ENCODE measurements around the gene CTDSPL2. TPM values are rescaled to one million over a fixed set of nuclear protein-coding genes. Genes with fewer than 3 reads are reported as not detected.
"Not testable (repeated sequence)": the region's sequence is repeated elsewhere in the genome, so short reads cannot be mapped to it uniquely, and the experiment has no call there.

The CTDSPL2 gene
- total RNA-seq, 2 donors from 2014 or later: 67.2 to 67.3 TPM

DNA sequence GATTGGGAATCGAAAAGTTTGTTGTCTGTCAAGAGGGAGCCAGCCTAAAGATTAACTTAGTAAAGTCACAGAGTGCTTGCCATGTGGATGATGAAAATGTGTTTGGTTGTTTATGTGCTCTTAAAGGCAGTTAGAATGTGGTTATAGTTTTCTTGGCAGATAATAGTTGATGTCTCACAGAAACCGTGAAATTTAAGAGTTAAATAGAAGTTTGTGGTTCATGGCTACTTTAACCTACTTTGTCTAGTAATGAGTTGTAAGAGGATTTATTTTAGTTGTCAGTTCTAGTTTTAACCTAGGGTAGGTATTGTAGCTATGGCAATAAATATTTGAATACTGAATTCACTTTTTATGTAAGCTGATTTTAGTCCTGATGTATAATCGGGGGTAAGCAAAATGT is 73.1 kb downstream of the CTDSPL2 start:
- DNase-seq (ENCODE audit: low spot score) (no peak), ATAC-seq (peak in 1 of 2 donors; percentile 62)
- Mint-ChIP-seq H3K4me3 (peak overlapping the region; percentile 22), H3K36me3 (peaks cover 5% of the 10 kb centered on the region), H3K4me1 (ENCODE audit: low read depth in 2 of 2) (peaks cover 0 to 17% of the 10 kb centered on the region in 2 donors), H3K9me3 (no peaks in the 10 kb centered on the region), H3K27ac (peak overlapping the region in 1 of 2 donors; percentile 61), H3K27me3 (no peaks in the 10 kb centered on the region)

GRCh38 chr15:44501768-44502366 is 74.4 kb downstream of the CTDSPL2 start:
- Mint-ChIP-seq H3K27ac (peak overlapping the region; percentile 23 to 61), H3K36me3 (peaks cover 5% of the 10 kb centered on the region), H3K9me3 (no peaks in the 10 kb centered on the region), H3K27me3 (no peaks in the 10 kb centered on the region), H3K4me1 (ENCODE audit: low read depth in 2 of 2) (peaks cover 0 to 17% of the 10 kb centered on the region in 2 donors), H3K4me3 (no peak overlapping the region)
- DNase-seq (ENCODE audit: low spot score) (no peak), ATAC-seq (peak in 1 of 2 donors; percentile 54)

DNA sequence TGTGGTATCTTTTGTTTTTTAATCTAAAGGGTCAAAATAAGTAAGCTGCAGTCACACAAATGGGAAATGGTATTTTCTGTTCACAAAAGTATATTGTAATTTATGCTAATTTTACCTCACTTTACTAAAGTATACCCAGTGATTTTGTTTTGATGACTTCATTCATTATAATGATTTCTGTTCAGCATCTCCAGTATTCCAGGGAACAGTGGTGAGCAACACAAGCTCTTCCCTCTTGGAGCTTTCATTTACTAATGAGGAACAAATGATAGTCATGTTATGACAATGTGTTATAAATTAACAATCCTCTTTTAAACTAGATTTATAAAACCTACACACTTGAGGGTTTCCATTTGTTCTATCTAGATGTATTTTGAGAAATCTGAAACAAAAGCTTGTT is 89.0 kb downstream of the CTDSPL2 start:
- DNase-seq (ENCODE audit: low spot score) (no peak), ATAC-seq (no peak)

DNA sequence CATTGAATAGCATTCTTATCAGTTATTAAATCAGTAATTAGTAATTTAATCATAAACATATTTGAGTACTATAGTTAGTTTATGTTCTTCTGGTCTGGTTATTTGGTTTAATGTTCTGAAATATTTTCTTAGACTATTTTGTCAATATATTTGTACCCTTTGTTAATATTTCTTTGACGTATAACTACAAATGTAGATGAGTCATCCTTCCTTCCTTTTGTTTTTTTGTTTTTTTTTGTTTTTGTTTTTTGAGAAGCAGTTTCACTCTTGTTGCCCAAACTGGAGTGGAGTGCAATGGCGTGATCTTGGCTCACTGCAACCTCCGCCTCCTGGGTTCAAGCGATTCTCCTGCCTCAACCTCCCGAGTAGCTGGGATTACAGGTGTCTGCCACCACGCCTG is 92.1 kb downstream of the CTDSPL2 start:
- ATAC-seq: no peak
- no peaks in the 10 kb centered on the region for H3K9me3 Mint-ChIP-seq
- H3K4me1 Mint-ChIP-seq (ENCODE audit: low read depth in 2 of 2): peaks cover 2 to 5% of the 10 kb centered on the region in 2 donors
- no peak for DNase-seq (ENCODE audit: low spot score)
- H3K36me3 Mint-ChIP-seq: peaks cover 6% of the 10 kb centered on the region
- H3K4me3 Mint-ChIP-seq: no peak overlapping the region
- H3K27ac Mint-ChIP-seq: peak overlapping the region in 1 of 2 donors; percentile 41
- no peaks in the 10 kb centered on the region for H3K27me3 Mint-ChIP-seq

More for the DNA sequence above, 89.0 kb downstream of the CTDSPL2 start:
- H3K36me3 Mint-ChIP-seq: peaks cover 6% of the 10 kb centered on the region
- H3K4me1 Mint-ChIP-seq (ENCODE audit: low read depth in 2 of 2): peaks cover 2 to 5% of the 10 kb centered on the region in 2 donors
- no peaks in the 10 kb centered on the region for H3K27me3 Mint-ChIP-seq
- no peak overlapping the region for H3K27ac Mint-ChIP-seq
- no peaks in the 10 kb centered on the region for H3K9me3 Mint-ChIP-seq
- no peak overlapping the region for H3K4me3 Mint-ChIP-seq

DNA sequence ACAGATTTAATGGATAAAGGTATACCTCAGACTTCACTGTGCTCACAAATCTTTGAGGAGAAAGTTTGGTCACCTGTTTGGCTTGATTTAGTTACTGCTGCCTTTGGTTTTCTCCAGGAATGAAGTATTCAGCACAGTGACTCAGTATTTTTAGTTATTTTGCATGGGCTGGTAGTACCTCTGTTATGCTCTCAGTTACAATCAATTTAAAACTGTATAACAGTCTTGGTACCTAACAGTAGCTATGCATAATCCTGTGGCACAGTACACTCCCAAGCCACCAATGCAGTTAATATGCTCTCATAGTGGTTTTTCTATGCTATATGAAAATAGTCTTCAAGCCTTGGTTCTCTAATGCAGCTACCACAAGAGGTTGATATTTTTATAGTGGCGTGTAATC is 97.6 kb downstream of the CTDSPL2 start:
- no peak for DNase-seq (ENCODE audit: low spot score)
- no peaks in the 10 kb centered on the region for H3K9me3 Mint-ChIP-seq
- no peak for ATAC-seq
- peaks cover 4% of the 10 kb centered on the region for H3K36me3 Mint-ChIP-seq
- no peaks in the 10 kb centered on the region for H3K27me3 Mint-ChIP-seq
- H3K4me3 Mint-ChIP-seq: no peak overlapping the region
- H3K4me1 Mint-ChIP-seq (ENCODE audit: low read depth in 2 of 2): no peaks in the 10 kb centered on the region
- no peak overlapping the region for H3K27ac Mint-ChIP-seq

- Mint-ChIP-seq H3K9me3 (no peaks in the 10 kb centered on the region), H3K4me3 (no peak overlapping the region), H3K4me1 (ENCODE audit: low read depth in 2 of 2) (peaks cover 0 to 3% of the 10 kb centered on the region in 2 donors), H3K27me3 (no peaks in the 10 kb centered on the region), H3K36me3 (peaks cover 4% of the 10 kb centered on the region), H3K27ac (peak overlapping the region; percentile 41 to 61)
- DNase-seq (ENCODE audit: low spot score) (no peak), ATAC-seq (no peak)
These were observed 99.8 kb downstream of the CTDSPL2 start for GRCh38 chr15:44527241-44527640.

GRCh38 chr15:44529864-44530604 is 102.6 kb downstream of the CTDSPL2 start:
- ATAC-seq (no peak), DNase-seq (ENCODE audit: low spot score) (no peak)
- Mint-ChIP-seq H3K4me3 (no peak overlapping the region), H3K27ac (peak overlapping the region in 1 of 2 donors; percentile 20), H3K4me1 (ENCODE audit: low read depth in 2 of 2) (peaks cover 3 to 5% of the 10 kb centered on the region in 2 donors), H3K27me3 (no peaks in the 10 kb centered on the region), H3K9me3 (no peaks in the 10 kb centered on the region), H3K36me3 (peaks cover 4% of the 10 kb centered on the region)

GRCh38 chr15:44530653-44531052 is 103.2 kb downstream of the CTDSPL2 start:
- Mint-ChIP-seq H3K27ac (no peak overlapping the region), H3K4me3 (no peak overlapping the region), H3K9me3 (no peaks in the 10 kb centered on the region), H3K4me1 (ENCODE audit: low read depth in 2 of 2) (peaks cover 8 to 9% of the 10 kb centered on the region in 2 donors), H3K27me3 (no peaks in the 10 kb centered on the region), H3K36me3 (peaks cover 4% of the 10 kb centered on the region)
- ATAC-seq: no peak
- DNase-seq (ENCODE audit: low spot score): no peak

GRCh38 chr15:44532275-44532674 is 104.8 kb downstream of the CTDSPL2 start:
- H3K27ac Mint-ChIP-seq; ATAC-seq; DNase-seq (ENCODE audit: low spot score); H3K9me3 Mint-ChIP-seq; H3K36me3 Mint-ChIP-seq; H3K4me3 Mint-ChIP-seq; H3K27me3 Mint-ChIP-seq: not testable (repeated sequence)
- H3K4me1 Mint-ChIP-seq (ENCODE audit: low read depth in 2 of 2): peaks cover 14 to 18% of the 10 kb centered on the region in 2 donors

DNA sequence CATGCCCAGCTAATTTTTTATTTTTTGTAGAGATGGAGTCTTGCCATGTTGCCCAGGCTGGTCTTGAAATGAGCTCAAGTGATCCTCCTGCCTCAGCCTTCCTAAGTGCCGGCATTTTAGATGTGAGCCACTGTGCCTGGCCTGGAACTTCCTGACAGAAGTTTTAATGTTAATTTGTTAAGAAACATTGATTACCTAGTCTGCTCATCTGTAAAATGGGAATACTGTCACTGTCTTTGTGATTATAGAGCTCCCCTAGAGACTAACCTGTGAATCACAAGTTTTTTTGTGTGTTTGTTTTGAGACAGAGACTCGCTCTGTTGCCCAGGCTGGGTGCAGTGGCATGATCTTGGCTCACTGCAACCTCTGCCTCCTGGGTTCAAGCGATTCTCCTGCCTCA is 105.3 kb downstream of the CTDSPL2 start:
- ATAC-seq: no peak

DNA sequence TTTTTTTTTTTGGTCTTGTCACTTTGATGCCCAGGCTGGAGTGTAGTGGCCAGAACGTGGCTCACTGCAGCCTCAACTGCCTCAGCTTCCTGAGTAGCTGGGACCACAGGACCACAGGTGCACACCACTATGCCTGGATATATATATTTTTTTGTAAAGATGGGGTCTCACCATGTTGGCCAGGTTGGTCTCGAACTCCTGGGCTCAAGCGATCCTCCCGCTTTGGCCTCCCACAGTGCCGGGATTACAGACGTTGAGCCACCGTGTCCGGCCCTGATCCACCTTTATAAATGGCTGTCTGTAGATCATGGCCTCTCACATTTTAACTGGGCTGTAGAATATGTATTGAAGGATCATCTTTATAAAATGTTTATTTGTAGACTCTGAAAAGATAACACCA is 107.7 kb downstream of the CTDSPL2 start:
- Mint-ChIP-seq H3K36me3 (peaks cover 13% of the 10 kb centered on the region), H3K4me1 (ENCODE audit: low read depth in 2 of 2) (peaks cover 26 to 29% of the 10 kb centered on the region in 2 donors), H3K4me3 (peak overlapping the region; percentile 90), H3K9me3 (no peaks in the 10 kb centered on the region), H3K27ac (peak overlapping the region; percentile 84 to 97), H3K27me3 (no peaks in the 10 kb centered on the region)
- no peak for ATAC-seq
- DNase-seq (ENCODE audit: low spot score): no peak

More for the DNA sequence above, 105.3 kb downstream of the CTDSPL2 start:
- H3K4me3 Mint-ChIP-seq: no peak overlapping the region
- peaks cover 1% of the 10 kb centered on the region for H3K36me3 Mint-ChIP-seq
- no peaks in the 10 kb centered on the region for H3K27me3 Mint-ChIP-seq
- peaks cover 15 to 18% of the 10 kb centered on the region in 2 donors for H3K4me1 Mint-ChIP-seq (ENCODE audit: low read depth in 2 of 2)
- no peaks in the 10 kb centered on the region for H3K9me3 Mint-ChIP-seq
- no peak for DNase-seq (ENCODE audit: low spot score)
- no peak overlapping the region for H3K27ac Mint-ChIP-seq

- H3K4me3 Mint-ChIP-seq: peak overlapping the region; percentile 90
- ATAC-seq: no peak
- peak overlapping the region; percentile 84 to 97 for H3K27ac Mint-ChIP-seq
- peaks cover 32% of the 10 kb centered on the region in 2 donors for H3K4me1 Mint-ChIP-seq (ENCODE audit: low read depth in 2 of 2)
- no peaks in the 10 kb centered on the region for H3K27me3 Mint-ChIP-seq
- H3K36me3 Mint-ChIP-seq: peaks cover 13% of the 10 kb centered on the region
- no peaks in the 10 kb centered on the region for H3K9me3 Mint-ChIP-seq
- no peak for DNase-seq (ENCODE audit: low spot score)
These were observed 108.3 kb downstream of the CTDSPL2 start for GRCh38 chr15:44535523-44536301.

DNA sequence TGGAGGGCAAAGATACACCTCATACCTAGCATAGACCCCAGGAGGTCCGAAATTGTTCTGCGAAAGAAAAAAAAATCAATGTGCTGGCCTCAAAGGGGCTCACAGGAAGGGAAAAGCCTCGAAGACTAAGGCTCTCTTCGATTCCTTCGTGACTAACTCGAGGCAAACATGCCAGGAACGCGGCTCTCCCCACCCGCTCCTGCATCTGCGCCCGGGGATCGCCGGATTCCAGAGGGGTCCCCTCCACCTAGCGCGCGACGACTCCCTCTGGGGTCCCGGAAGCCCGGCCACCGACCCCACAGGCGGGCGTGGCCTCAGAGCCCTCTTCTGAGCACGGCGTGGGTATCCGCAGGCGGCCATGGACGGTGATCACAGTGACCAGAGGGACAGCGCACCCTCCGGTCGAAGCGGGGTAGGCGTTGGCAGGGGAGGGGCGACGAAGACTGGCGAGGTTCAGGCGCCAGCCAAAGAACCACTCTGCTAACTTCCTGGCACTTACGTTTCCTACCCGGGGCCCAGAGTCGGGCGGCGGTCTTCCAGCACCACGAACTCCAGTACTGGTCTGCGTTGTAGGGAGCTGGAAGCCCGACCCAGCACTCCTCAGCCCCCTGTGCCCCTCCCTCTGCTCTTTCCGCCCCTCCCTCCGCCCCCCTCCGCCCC is 109.0 kb downstream of the CTDSPL2 start:
- Mint-ChIP-seq H3K9me3 (no peaks in the 10 kb centered on the region), H3K36me3 (peaks cover 19% of the 10 kb centered on the region), H3K4me1 (ENCODE audit: low read depth in 2 of 2) (peaks cover 38 to 39% of the 10 kb centered on the region in 2 donors)

More for the DNA sequence above, 109.0 kb downstream of the CTDSPL2 start:
- H3K27me3 Mint-ChIP-seq: no peaks in the 10 kb centered on the region
- H3K4me3 Mint-ChIP-seq: peak overlapping the region; percentile 90
- ATAC-seq (peak; percentile 81 to 87), DNase-seq (ENCODE audit: low spot score) (peak; percentile 90)
- peak overlapping the region; percentile 84 to 97 for H3K27ac Mint-ChIP-seq
